Frontal cortex (tissue), 4 donors: ENCODE results near the gene SLC12A3. TPM values are rescaled to one million over a fixed set of nuclear protein-coding genes. Genes with fewer than 3 reads are reported as not detected.
A peak's percentile ranks its signal among the peaks of the same experiment; 100 is the strongest.

Source experiments
- DNase-seq, 2 donors: peaks; one replicate each; pipeline ENCODE4 v3.0.0; 2012; ENCODE audit warnings: low spot score in 2 of 2
- FAIRE-seq: peaks from 2 replicates; lab custom pipeline; 2012; peaks lifted over from hg19 to GRCh38; lab: Jason Lieb, UNC
- total RNA-seq: library from RNA; depleted of rRNA; stranded (reverse); fragments of >200 nt; gene quantifications from one replicate; pipeline ENCODE4 v1.2.3, GENCODE V29; 2014
- donor health status: control.
- donor health status: control.
- donor health status: control.

SLC12A3 gene
- total RNA-seq, 1 donor from 2014 or later = not detected

- DNase-seq (no peak), FAIRE-seq (no peak)
Measured at GRCh38 chr16:56912746-56913708, 48.0 kb downstream of the SLC12A3 start.

- DNase-seq (no peak), FAIRE-seq (no peak)
Measured at GRCh38 chr16:56914896-56915295, 49.9 kb downstream of the SLC12A3 start.

GRCh38 chr16:56915336-56916119, 50.5 kb downstream of the SLC12A3 start:
- FAIRE-seq = no peak
- DNase-seq = no peak

- no peak for DNase-seq
- FAIRE-seq = no peak
Measured at GRCh38 chr16:56916571-56917403, 51.8 kb downstream of the SLC12A3 start.

GRCh38 chr16:56918467-56919012, 53.5 kb downstream of the SLC12A3 start:
- FAIRE-seq (no peak), DNase-seq (no peak)

- DNase-seq (no peak), FAIRE-seq (no peak)
Measured at GRCh38 chr16:56919099-56919800, 54.2 kb downstream of the SLC12A3 start.

GRCh38 chr16:56921571-56921970, 56.6 kb downstream of the SLC12A3 start:
- FAIRE-seq = no peak
- DNase-seq = no peak

- DNase-seq = no peak
- no peak for FAIRE-seq
Measured at GRCh38 chr16:56923481-56924091, 58.6 kb downstream of the SLC12A3 start.

- DNase-seq (no peak), FAIRE-seq (no peak)
Measured at GRCh38 chr16:56927471-56927870, 62.5 kb downstream of the SLC12A3 start.

GRCh38 chr16:56929639-56930038, 64.6 kb downstream of the SLC12A3 start:
- DNase-seq (no peak), FAIRE-seq (no peak)

- DNase-seq = no peak
- FAIRE-seq = no peak
Measured at GRCh38 chr16:56930486-56931270, 65.7 kb downstream of the SLC12A3 start.

GRCh38 chr16:56931271-56931891, 66.4 kb downstream of the SLC12A3 start:
- DNase-seq = peak in 1 of 2 donors; percentile 39
- FAIRE-seq = no peak

- DNase-seq (peak; percentile 99 to 100), FAIRE-seq (peak; percentile 96)
Measured at GRCh38 chr16:56931892-56932720, 67.1 kb downstream of the SLC12A3 start, which contains the start of gene HERPUD1. TSS of gene HERPUD1 (plus strand) at chr16:56932142. CDS start at chr16:56932245, 103 bp downstream.

GRCh38 chr16:56932721-56933619, 68.0 kb downstream of the SLC12A3 start:
- DNase-seq = peak; percentile 56 to 66
- FAIRE-seq = no peak

- FAIRE-seq = no peak
- DNase-seq = no peak
Measured at GRCh38 chr16:56933828-56934598, 69.0 kb downstream of the SLC12A3 start.
